HepG2 (cell line): ENCODE results near the gene NDUFS2. TPM values are rescaled to one million over a fixed set of nuclear protein-coding genes. Genes with fewer than 3 reads are reported as not detected.

Experiments used
- JDP2 ChIP-seq: sonication (generic); formaldehyde crosslinking; IDR thresholded peaks from 2 replicates; pipeline ENCODE4 v1.8.1; 2022; ENCODE audit warnings: missing genetic modification reagents, borderline replicate concordance
- KDM2A ChIP-seq: sonication (generic); formaldehyde crosslinking; IDR thresholded peaks from 2 replicates; pipeline ENCODE4 v1.4.0; 2020; ENCODE audit warnings: low read depth, missing genetic modification reagents, borderline replicate concordance
- MAFF ChIP-seq: IDR thresholded peaks from 2 replicates; pipeline ENCODE4 v1.6.1; 2011; ENCODE audit warnings: low read depth, low read length, improper control_type of control experiment
- PATZ1 ChIP-seq: sonication (generic); formaldehyde crosslinking; IDR thresholded peaks from 2 replicates; pipeline ENCODE4 v1.4.0; 2020; ENCODE audit warnings: missing genetic modification reagents
- PREB ChIP-seq: sonication (generic); formaldehyde crosslinking; IDR thresholded peaks from 2 replicates; pipeline ENCODE4 v1.4.0; 2020; ENCODE audit warnings: missing genetic modification reagents
- THAP11 ChIP-seq: IDR thresholded peaks from 2 replicates; pipeline ENCODE4 v1.6.1; 2016; ENCODE audit warnings: missing biosample characterization, missing genetic modification reagents
- ZBTB46 ChIP-seq: sonication (generic); formaldehyde crosslinking; IDR thresholded peaks from 2 replicates; pipeline ENCODE4 v1.4.0; 2020; ENCODE audit warnings: mild to moderate bottlenecking, missing genetic modification reagents, borderline replicate concordance
- ZKSCAN1 ChIP-seq: fragments of 150-350 bp; IDR thresholded peaks from 2 replicates; pipeline ENCODE4 v1.6.1; 2014; ENCODE audit warnings: low read length
- ZNF124 ChIP-seq: sonication (generic); formaldehyde crosslinking; IDR thresholded peaks from 2 replicates; pipeline ENCODE4 v1.4.0; 2020; ENCODE audit warnings: missing genetic modification reagents
- ZNF180 ChIP-seq: sonication (generic); formaldehyde crosslinking; IDR thresholded peaks from 2 replicates; pipeline ENCODE4 v1.4.0; 2020; ENCODE audit warnings: low read depth, missing genetic modification reagents, borderline replicate concordance
- ZNF367 ChIP-seq: sonication (generic); formaldehyde crosslinking; IDR thresholded peaks from 2 replicates; pipeline ENCODE4 v1.4.0; 2020; ENCODE audit warnings: missing genetic modification reagents, borderline replicate concordance
- ZNF781 ChIP-seq: sonication (generic); formaldehyde crosslinking; IDR thresholded peaks from 2 replicates; pipeline ENCODE4 v1.5.1; 2020; ENCODE audit warnings: borderline replicate concordance, mild to moderate bottlenecking, missing genetic modification reagents; ENCODE audit errors: not compliant biosample characterization
- ZNF891 ChIP-seq: sonication (generic); formaldehyde crosslinking; IDR thresholded peaks from 2 replicates; pipeline ENCODE4 v1.5.0; 2020; ENCODE audit warnings: mild to moderate bottlenecking, missing genetic modification reagents
- polyA plus RNA-seq, 8 experiments: library from polyadenylated mRNA; depleted of rRNA in 3 of 8; stranded (reverse) in 7 of 8; unstranded in 1 of 8; fragments of >200 nt; fragmentation: Illumina TruSeq in 4 of 8; extraction: Trizol in 4 of 8; gene quantifications; 2 replicates each; pipeline versions ENCODE4 v1.2.1 to v1.2.3, GENCODE V29; 2011 to 2016; ENCODE audit warnings: low read depth in 4 of 8, missing spikeins in 1 of 8, mixed read lengths in 1 of 8; ENCODE audit not compliant: insufficient read depth in 1 of 8
- total RNA-seq, 5 experiments: library from RNA; depleted of rRNA; stranded (reverse); fragments of >200 nt; fragmentation: Illumina TruSeq; extraction: Trizol; gene quantifications; 2 replicates each; pipeline ENCODE4 v1.2.3, GENCODE V29; 2016; ENCODE audit warnings: low read depth in 1 of 5
- TF ChIP-seq, protein P1 (sequence below): sonication (generic); formaldehyde crosslinking; IDR thresholded peaks from 2 replicates; pipeline ENCODE4 v1.4.0; 2020; ENCODE audit warnings: missing genetic modification reagents
- TF ChIP-seq, protein P2 (sequence below): sonication (generic); formaldehyde crosslinking; IDR thresholded peaks from 2 replicates; pipeline ENCODE4 v1.5.1; 2020; ENCODE audit warnings: missing genetic modification reagents, mild to moderate bottlenecking, borderline replicate concordance
- TF ChIP-seq, protein P3 (sequence below): sonication (generic); formaldehyde crosslinking; IDR thresholded peaks from 2 replicates; pipeline ENCODE4 v1.5.1; 2020; ENCODE audit warnings: mild to moderate bottlenecking, missing genetic modification reagents, borderline replicate concordance

NDUFS2 gene
- total and polyA plus RNA-seq, 2 of the 13 experiments (the other 11 are each of a cell fraction or from before 2014, with no cell fraction given): 89.9 to 118 TPM

DNA sequence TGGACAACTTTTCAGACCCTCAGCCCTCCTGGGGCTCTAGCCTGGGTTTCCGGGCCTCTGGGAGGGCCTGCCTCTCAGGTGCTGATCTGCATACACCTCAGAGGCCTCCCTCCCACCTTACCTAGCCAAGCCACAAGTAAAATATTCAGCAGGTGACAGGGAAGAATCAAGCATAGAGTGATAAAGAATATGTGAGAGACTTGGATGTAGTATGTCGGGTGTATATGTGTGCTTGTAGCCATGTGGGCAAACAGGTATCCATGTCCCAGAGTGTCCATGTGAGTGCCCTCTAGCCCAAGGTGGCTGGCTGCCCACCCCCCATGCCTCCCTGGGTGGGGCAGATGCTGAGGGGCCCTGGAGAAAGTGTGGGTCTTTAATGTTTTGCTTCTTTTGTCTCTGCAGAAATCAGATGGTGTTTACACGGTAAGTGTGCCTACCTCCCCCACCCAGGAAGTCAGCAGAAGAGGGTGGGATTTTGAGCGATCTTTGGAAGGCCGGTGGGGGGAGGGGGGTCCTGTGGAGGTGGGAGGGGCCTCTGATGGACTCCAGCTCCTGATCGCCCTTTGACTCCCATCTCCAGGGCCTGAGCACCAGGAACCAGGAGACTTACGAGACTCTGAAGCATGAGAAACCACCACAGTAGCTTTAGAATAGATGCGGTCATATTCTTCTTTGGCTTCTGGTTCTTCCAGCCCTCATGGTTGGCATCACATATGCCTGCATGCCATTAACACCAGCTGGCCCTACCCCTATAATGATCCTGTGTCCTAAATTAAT, 16.3 kb downstream of the NDUFS2 start (continued):
- no peak for TF ChIP-seq PREB (CRISPR knock-in tag)
- TF ChIP-seq KDM2A (CRISPR knock-in tag): no peak
- TF ChIP-seq, protein P1, sequence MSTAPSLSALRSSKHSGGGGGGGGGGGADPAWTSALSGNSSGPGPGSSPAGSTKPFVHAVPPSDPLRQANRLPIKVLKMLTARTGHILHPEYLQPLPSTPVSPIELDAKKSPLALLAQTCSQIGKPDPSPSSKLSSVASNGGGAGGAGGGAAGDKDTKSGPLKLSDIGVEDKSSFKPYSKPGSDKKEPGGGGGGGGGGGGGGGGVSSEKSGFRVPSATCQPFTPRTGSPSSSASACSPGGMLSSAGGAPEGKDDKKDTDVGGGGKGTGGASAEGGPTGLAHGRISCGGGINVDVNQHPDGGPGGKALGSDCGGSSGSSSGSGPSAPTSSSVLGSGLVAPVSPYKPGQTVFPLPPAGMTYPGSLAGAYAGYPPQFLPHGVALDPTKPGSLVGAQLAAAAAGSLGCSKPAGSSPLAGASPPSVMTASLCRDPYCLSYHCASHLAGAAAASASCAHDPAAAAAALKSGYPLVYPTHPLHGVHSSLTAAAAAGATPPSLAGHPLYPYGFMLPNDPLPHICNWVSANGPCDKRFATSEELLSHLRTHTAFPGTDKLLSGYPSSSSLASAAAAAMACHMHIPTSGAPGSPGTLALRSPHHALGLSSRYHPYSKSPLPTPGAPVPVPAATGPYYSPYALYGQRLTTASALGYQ (CRISPR knock-in tag): peak; percentile 57; the same call in 1 of the 2 replicates
- peak; percentile 14; the same call in 1 of the 2 replicates for TF ChIP-seq JDP2 (CRISPR knock-in tag)
- no peak for TF ChIP-seq MAFF
- peak; percentile 12; the same call in 1 of the 2 replicates for TF ChIP-seq THAP11 (CRISPR knock-in tag)
- no peak for TF ChIP-seq ZNF781 (CRISPR knock-in tag)
- TF ChIP-seq ZNF124: no peak
- TF ChIP-seq ZNF367 (CRISPR knock-in tag): no peak
- TF ChIP-seq PATZ1 (CRISPR knock-in tag): peak; percentile 91
- TF ChIP-seq, protein P2, sequence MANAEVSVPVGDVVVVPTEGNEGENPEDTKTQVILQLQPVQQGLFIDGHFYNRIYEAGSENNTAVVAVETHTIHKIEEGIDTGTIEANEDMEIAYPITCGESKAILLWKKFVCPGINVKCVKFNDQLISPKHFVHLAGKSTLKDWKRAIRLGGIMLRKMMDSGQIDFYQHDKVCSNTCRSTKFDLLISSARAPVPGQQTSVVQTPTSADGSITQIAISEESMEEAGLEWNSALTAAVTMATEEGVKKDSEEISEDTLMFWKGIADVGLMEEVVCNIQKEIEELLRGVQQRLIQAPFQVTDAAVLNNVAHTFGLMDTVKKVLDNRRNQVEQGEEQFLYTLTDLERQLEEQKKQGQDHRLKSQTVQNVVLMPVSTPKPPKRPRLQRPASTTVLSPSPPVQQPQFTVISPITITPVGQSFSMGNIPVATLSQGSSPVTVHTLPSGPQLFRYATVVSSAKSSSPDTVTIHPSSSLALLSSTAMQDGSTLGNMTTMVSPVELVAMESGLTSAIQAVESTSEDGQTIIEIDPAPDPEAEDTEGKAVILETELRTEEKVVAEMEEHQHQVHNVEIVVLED: peak; percentile 49; the same call in 1 of the 2 replicates
- no peak for TF ChIP-seq ZNF891
- TF ChIP-seq ZKSCAN1: no peak
- no peak for TF ChIP-seq ZBTB46 (CRISPR knock-in tag)
- TF ChIP-seq, protein P3, sequence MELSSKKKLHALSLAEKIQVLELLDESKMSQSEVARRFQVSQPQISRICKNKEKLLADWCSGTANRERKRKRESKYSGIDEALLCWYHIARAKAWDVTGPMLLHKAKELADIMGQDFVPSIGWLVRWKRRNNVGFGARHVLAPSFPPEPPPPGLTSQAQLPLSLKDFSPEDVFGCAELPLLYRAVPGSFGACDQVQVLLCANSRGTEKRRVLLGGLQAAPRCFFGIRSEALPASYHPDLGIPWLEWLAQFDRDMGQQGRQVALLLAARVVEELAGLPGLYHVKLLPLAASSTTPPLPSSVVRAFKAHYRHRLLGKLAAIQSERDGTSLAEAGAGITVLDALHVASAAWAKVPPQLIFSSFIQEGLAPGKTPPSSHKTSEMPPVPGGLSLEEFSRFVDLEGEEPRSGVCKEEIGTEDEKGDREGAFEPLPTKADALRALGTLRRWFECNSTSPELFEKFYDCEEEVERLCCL (CRISPR knock-in tag): no peak
- no peak for TF ChIP-seq ZNF180 (CRISPR knock-in tag)
